ENCODE measurements around the gene FEZ2.

- TF ChIP-seq POLR2A (IDR thresholded peaks at IDR 0.05; ENCODE audit: low read length) = no peak
- TF ChIP-seq GATA1 (IDR thresholded peaks at IDR 0.05; ENCODE audit: low read depth, low read length) = no peak
Observed at GRCh38 chr2:36530983-36531354, 67.0 kb downstream of the FEZ2 start.
